HepG2 (cell line): ENCODE results near the gene ATP13A1. TPM values are rescaled to one million over a fixed set of nuclear protein-coding genes. Genes with fewer than 3 reads are reported as not detected.
A peak's percentile ranks its signal among the peaks of the same experiment; 100 is the strongest.

Experiments
- ATM ChIP-seq: fragments of 450-650 bp; IDR thresholded peaks from 2 replicates; pipeline ENCODE4 v1.7.1; 2017; ENCODE audit warnings: mild to moderate bottlenecking, borderline replicate concordance
- CHCHD3 ChIP-seq: sonication (generic); formaldehyde crosslinking; IDR thresholded peaks from 2 replicates; pipeline ENCODE4 v1.8.0; 2022; ENCODE audit warnings: mild to moderate bottlenecking, missing genetic modification reagents, moderate library complexity
- JDP2 ChIP-seq: sonication (generic); formaldehyde crosslinking; IDR thresholded peaks from 2 replicates; pipeline ENCODE4 v1.8.1; 2022; ENCODE audit warnings: missing genetic modification reagents, borderline replicate concordance
- MIER3 ChIP-seq: IDR thresholded peaks from 2 replicates; pipeline ENCODE4 v1.6.1; 2016; ENCODE audit warnings: missing compliant biosample characterization, borderline replicate concordance
- MYC ChIP-seq: sonication (generic); formaldehyde crosslinking; IDR thresholded peaks from 2 replicates; pipeline ENCODE4 v1.9.0; 2021; ENCODE audit warnings: missing genetic modification reagents, borderline replicate concordance
- THAP9 ChIP-seq: sonication (generic); formaldehyde crosslinking; IDR thresholded peaks from 2 replicates; pipeline ENCODE4; 2020; ENCODE audit warnings: missing genetic modification reagents, mild to moderate bottlenecking, borderline replicate concordance
- THYN1 ChIP-seq: sonication (generic); formaldehyde crosslinking; IDR thresholded peaks from 2 replicates; pipeline ENCODE4 v1.8.1; 2023; ENCODE audit warnings: low read depth, mild to moderate bottlenecking, moderate library complexity, missing genetic modification reagents, borderline replicate concordance
- U2AF1 ChIP-seq: fragments of 200-400 bp; formaldehyde crosslinking; optimal IDR thresholded peaks from 2 replicates; pipeline ENCODE3; 2017; ENCODE audit warnings: mild to moderate bottlenecking, low read depth, low read length
- ZFAT ChIP-seq: sonication (generic); formaldehyde crosslinking; conservative IDR thresholded peaks from 2 replicates; pipeline ENCODE4 v1.8.1; 2023; ENCODE audit warnings: missing genetic modification reagents, inconsistent platforms
- ZFP1 ChIP-seq: IDR thresholded peaks from 2 replicates; pipeline ENCODE4 v1.6.1; 2016
- ZNF124 ChIP-seq: sonication (generic); formaldehyde crosslinking; IDR thresholded peaks from 2 replicates; pipeline ENCODE4 v1.4.0; 2020; ENCODE audit warnings: missing genetic modification reagents
- ZNF367 ChIP-seq: sonication (generic); formaldehyde crosslinking; IDR thresholded peaks from 2 replicates; pipeline ENCODE4 v1.4.0; 2020; ENCODE audit warnings: missing genetic modification reagents, borderline replicate concordance
- ZNF547 ChIP-seq: sonication (generic); formaldehyde crosslinking; IDR thresholded peaks from 2 replicates; pipeline ENCODE4 v1.5.1; 2020; ENCODE audit warnings: mild to moderate bottlenecking, missing genetic modification reagents
- ZNF616 ChIP-seq: sonication (generic); formaldehyde crosslinking; IDR thresholded peaks from 2 replicates; pipeline ENCODE4 v1.5.0; 2020; ENCODE audit warnings: low read depth, mild to moderate bottlenecking, missing genetic modification reagents
- ZNF740 ChIP-seq: sonication (generic); formaldehyde crosslinking; IDR thresholded peaks from 2 replicates; pipeline ENCODE4 v1.4.0; 2020; ENCODE audit warnings: missing genetic modification reagents
- polyA plus RNA-seq, 8 experiments: library from polyadenylated mRNA; depleted of rRNA in 3 of 8; stranded (reverse) in 7 of 8; unstranded in 1 of 8; fragments of >200 nt; fragmentation: Illumina TruSeq in 4 of 8; extraction: Trizol in 4 of 8; gene quantifications; 2 replicates each; pipeline versions ENCODE4 v1.2.1 to v1.2.3, GENCODE V29; 2011 to 2016; ENCODE audit warnings: low read depth in 4 of 8, missing spikeins in 1 of 8, mixed read lengths in 1 of 8; ENCODE audit not compliant: insufficient read depth in 1 of 8
- total RNA-seq, 5 experiments: library from RNA; depleted of rRNA; stranded (reverse); fragments of >200 nt; fragmentation: Illumina TruSeq; extraction: Trizol; gene quantifications; 2 replicates each; pipeline ENCODE4 v1.2.3, GENCODE V29; 2016; ENCODE audit warnings: low read depth in 1 of 5
- TF ChIP-seq, protein P1 (sequence below): sonication (generic); formaldehyde crosslinking; IDR thresholded peaks from 2 replicates; pipeline ENCODE4 v1.4.0; 2020; ENCODE audit warnings: missing genetic modification reagents
- TF ChIP-seq, protein P2 (sequence below): sonication (generic); formaldehyde crosslinking; IDR thresholded peaks from 2 replicates; pipeline ENCODE4 v1.5.0; 2020; ENCODE audit warnings: mild to moderate bottlenecking, missing genetic modification reagents, moderate library complexity
- TF ChIP-seq, protein P3 (sequence below): sonication (generic); formaldehyde crosslinking; IDR thresholded peaks from 2 replicates; pipeline ENCODE4 v1.8.1; 2023; ENCODE audit warnings: mild to moderate bottlenecking, moderate library complexity, missing genetic modification reagents

Gene ATP13A1
- total and polyA plus RNA-seq, 2 of the 13 experiments (the other 11 are each of a cell fraction or from before 2014, with no cell fraction given): 23.2 to 41.7 TPM

DNA sequence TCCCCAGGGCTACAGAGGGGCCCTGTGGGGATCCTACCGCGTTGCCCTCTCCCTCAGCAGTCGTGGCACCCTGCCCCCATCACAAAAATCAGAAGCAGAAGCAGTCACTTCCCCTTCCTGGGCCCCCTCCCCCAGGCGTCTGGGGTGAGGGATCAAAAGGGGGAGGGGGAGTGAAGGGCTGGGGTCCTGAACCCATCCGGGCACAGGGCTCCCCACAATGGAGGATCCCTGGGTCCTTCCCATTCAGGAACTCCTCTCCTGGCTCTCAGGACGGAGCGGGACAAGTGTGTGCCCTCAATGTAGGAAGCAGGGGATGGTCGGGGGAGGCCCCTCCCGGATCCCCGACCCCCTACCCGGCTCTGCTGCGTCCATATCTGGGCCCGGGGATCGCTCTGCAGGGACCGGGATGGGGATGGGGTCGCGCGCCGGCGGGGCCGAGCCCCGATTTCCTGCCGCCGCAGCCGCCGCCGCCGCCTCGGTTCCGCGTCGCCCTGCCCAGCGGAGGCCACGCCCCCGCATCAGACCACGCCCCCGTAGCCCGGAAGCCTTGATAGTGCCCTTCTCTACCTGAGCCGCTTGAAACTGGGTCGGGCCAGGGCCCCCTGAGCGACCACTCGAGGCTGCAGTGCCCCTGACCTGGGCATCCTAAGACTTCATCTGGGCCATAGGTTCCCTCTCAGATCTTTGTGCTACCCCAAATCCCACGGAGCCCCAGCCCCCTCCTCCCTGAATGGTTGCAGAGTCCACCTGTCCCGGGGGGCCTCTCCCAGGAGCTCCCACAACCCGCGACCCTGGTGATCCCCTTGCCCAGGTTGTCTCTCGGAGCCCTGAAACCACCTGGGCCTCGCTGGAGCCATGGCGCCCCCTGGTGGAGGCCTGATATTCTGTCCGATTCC, 20.1 kb downstream of the ATP13A1 start, which contains the start of gene GMIP (continued):
- TF ChIP-seq, protein P1, sequence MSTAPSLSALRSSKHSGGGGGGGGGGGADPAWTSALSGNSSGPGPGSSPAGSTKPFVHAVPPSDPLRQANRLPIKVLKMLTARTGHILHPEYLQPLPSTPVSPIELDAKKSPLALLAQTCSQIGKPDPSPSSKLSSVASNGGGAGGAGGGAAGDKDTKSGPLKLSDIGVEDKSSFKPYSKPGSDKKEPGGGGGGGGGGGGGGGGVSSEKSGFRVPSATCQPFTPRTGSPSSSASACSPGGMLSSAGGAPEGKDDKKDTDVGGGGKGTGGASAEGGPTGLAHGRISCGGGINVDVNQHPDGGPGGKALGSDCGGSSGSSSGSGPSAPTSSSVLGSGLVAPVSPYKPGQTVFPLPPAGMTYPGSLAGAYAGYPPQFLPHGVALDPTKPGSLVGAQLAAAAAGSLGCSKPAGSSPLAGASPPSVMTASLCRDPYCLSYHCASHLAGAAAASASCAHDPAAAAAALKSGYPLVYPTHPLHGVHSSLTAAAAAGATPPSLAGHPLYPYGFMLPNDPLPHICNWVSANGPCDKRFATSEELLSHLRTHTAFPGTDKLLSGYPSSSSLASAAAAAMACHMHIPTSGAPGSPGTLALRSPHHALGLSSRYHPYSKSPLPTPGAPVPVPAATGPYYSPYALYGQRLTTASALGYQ (CRISPR knock-in tag): no peak
- TF ChIP-seq THAP9 (no peak), U2AF1 (no peak), ATM (no peak), ZNF124 (CRISPR knock-in tag) (no peak), ZNF547 (CRISPR knock-in tag) (peak; percentile 16; the same call in 1 of the 2 replicates), ZFP1 (no peak), MYC (0 out of 2 replicates have a peak, but pooled peaks have one; percentile 14), JDP2 (no peak), ZNF367 (no peak), MIER3 (CRISPR knock-in tag) (no peak), THYN1 (no peak), ZNF616 (CRISPR knock-in tag) (no peak), CHCHD3 (CRISPR knock-in tag) (no peak), ZFAT (CRISPR knock-in tag) (no peak), ZNF740 (CRISPR knock-in tag) (no peak)
- TF ChIP-seq, protein P2, sequence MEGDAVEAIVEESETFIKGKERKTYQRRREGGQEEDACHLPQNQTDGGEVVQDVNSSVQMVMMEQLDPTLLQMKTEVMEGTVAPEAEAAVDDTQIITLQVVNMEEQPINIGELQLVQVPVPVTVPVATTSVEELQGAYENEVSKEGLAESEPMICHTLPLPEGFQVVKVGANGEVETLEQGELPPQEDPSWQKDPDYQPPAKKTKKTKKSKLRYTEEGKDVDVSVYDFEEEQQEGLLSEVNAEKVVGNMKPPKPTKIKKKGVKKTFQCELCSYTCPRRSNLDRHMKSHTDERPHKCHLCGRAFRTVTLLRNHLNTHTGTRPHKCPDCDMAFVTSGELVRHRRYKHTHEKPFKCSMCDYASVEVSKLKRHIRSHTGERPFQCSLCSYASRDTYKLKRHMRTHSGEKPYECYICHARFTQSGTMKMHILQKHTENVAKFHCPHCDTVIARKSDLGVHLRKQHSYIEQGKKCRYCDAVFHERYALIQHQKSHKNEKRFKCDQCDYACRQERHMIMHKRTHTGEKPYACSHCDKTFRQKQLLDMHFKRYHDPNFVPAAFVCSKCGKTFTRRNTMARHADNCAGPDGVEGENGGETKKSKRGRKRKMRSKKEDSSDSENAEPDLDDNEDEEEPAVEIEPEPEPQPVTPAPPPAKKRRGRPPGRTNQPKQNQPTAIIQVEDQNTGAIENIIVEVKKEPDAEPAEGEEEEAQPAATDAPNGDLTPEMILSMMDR (CRISPR knock-in tag): peak; percentile 85
- TF ChIP-seq, protein P3, sequence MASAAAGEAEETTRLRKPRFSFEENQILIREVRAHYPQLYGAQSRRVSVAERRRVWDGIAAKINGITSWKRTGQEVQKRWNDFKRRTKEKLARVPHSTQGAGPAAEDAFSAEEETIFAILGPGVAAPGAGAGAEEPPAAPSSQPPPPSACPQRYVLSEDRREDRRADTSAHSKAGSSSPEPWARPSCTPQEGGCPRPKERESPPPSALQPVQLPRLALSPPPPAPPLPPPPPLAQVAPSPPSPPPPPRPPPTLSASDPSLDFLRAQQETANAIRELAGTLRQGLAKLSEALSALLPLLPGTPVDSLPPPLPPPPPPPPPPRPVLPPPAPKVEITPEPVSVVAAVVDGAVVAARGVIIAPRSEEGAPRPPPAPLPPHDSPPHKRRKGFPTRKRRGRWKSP (CRISPR knock-in tag): no peak
